Measurements from ENCODE around the gene HYAL1.
A peak's percentile ranks its signal among the peaks of the same experiment; 100 is the strongest.

HYAL1 gene

GRCh38 chr3:50350527-50351322 is 47.4 kb upstream of the HYAL1 start, which contains the start of the genes CYB561D2 and NPRL2 (continued):
- TF ChIP-seq, protein P1, sequence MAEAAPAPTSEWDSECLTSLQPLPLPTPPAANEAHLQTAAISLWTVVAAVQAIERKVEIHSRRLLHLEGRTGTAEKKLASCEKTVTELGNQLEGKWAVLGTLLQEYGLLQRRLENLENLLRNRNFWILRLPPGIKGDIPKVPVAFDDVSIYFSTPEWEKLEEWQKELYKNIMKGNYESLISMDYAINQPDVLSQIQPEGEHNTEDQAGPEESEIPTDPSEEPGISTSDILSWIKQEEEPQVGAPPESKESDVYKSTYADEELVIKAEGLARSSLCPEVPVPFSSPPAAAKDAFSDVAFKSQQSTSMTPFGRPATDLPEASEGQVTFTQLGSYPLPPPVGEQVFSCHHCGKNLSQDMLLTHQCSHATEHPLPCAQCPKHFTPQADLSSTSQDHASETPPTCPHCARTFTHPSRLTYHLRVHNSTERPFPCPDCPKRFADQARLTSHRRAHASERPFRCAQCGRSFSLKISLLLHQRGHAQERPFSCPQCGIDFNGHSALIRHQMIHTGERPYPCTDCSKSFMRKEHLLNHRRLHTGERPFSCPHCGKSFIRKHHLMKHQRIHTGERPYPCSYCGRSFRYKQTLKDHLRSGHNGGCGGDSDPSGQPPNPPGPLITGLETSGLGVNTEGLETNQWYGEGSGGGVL (tag by site-specific recombination; IDR thresholded peaks at IDR 0.05) = no peak
- TF ChIP-seq ELK4 (IDR thresholded peaks at IDR 0.05; ENCODE audit: borderline replicate concordance, low read depth, low read length) (peak; percentile 42; the same call in 1 of the 2 replicates), ZNF350 (tag by site-specific recombination; IDR thresholded peaks at IDR 0.05) (no peak), YY1 (tag by site-specific recombination; IDR thresholded peaks at IDR 0.05) (peak; percentile 44; the same call in 1 of the 2 replicates), ZNF707 (tag by site-specific recombination; IDR thresholded peaks at IDR 0.05) (no peak), HOXA7 (CRISPR knock-in tag; IDR thresholded peaks at IDR 0.05; ENCODE audit: borderline replicate concordance) (no peak), SP3 (tag by site-specific recombination; IDR thresholded peaks at IDR 0.05) (peak; percentile 95), ZNF223 (tag by site-specific recombination; IDR thresholded peaks at IDR 0.05) (no peak), ZNF560 (tag by site-specific recombination; IDR thresholded peaks at IDR 0.05; ENCODE audit: borderline replicate concordance) (no peak), ZNF791 (tag by site-specific recombination; IDR thresholded peaks at IDR 0.05) (no peak), TRIM28 (IDR thresholded peaks at IDR 0.05; ENCODE audit: borderline replicate concordance, low read length) (peak; percentile 75; the same call in 1 of the 2 replicates), ZSCAN5A (tag by site-specific recombination; IDR thresholded peaks at IDR 0.05) (no peak), ZNF561 (tag by site-specific recombination; IDR thresholded peaks at IDR 0.05; ENCODE audit: borderline replicate concordance) (0 out of 2 replicates have a peak, but pooled peaks have one; percentile 43), ZBTB6 (tag by site-specific recombination; IDR thresholded peaks at IDR 0.05) (0 out of 2 replicates have a peak, but pooled peaks have one; percentile 24), REST (tag by site-specific recombination; IDR thresholded peaks at IDR 0.05) (no peak), ZBTB11 (tag by site-specific recombination; conservative IDR thresholded peaks at IDR 0.05; ENCODE audit: low read depth) (peak; percentile 96), ATF2 (tag by site-specific recombination; IDR thresholded peaks at IDR 0.05; ENCODE audit: low read depth) (no peak)
- TF ChIP-seq, protein P2, sequence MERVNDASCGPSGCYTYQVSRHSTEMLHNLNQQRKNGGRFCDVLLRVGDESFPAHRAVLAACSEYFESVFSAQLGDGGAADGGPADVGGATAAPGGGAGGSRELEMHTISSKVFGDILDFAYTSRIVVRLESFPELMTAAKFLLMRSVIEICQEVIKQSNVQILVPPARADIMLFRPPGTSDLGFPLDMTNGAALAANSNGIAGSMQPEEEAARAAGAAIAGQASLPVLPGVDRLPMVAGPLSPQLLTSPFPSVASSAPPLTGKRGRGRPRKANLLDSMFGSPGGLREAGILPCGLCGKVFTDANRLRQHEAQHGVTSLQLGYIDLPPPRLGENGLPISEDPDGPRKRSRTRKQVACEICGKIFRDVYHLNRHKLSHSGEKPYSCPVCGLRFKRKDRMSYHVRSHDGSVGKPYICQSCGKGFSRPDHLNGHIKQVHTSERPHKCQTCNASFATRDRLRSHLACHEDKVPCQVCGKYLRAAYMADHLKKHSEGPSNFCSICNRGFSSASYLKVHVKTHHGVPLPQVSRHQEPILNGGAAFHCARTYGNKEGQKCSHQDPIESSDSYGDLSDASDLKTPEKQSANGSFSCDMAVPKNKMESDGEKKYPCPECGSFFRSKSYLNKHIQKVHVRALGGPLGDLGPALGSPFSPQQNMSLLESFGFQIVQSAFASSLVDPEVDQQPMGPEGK (tag by site-specific recombination; IDR thresholded peaks at IDR 0.05) = peak; percentile 43; the same call in 1 of the 2 replicates
- TF ChIP-seq, protein P3, sequence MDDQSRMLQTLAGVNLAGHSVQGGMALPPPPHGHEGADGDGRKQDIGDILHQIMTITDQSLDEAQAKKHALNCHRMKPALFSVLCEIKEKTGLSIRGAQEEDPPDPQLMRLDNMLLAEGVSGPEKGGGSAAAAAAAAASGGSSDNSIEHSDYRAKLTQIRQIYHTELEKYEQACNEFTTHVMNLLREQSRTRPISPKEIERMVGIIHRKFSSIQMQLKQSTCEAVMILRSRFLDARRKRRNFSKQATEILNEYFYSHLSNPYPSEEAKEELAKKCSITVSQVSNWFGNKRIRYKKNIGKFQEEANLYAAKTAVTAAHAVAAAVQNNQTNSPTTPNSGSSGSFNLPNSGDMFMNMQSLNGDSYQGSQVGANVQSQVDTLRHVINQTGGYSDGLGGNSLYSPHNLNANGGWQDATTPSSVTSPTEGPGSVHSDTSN (CRISPR knock-in tag; IDR thresholded peaks at IDR 0.05) = 0 out of 2 replicates have a peak, but pooled peaks have one; percentile 55
